K562 (cell line): Measurements from ENCODE around the gene GPS2. TPM values are rescaled to one million over a fixed set of nuclear protein-coding genes. Genes with fewer than 3 reads are reported as not detected.

ENCODE experiments used
- ATAC-seq: fragments of 200-7000 bp; cut with Tn5 transposase; 3 replicates; pipeline ENCODE4 v1.9.1; 2020; ENCODE audit warnings: moderate library complexity
- BruUV-seq: library from RNA; stranded (reverse); fragments of 400-500 nt; replicated peaks from 2 replicates; lab custom pipeline; 2021; lab: Mats Ljungman, UMichigan
- CTCF ChIA-PET: fragments of 300-600 bp; formaldehyde crosslinking; extraction: SDS; loops from one replicate; lab custom pipeline; 2021; ENCODE audit warnings: low intra/inter-chr PET ratio; lab: Yijun Ruan, JAX
- POLR2A ChIA-PET: fragments of 300-600, 350-650 bp; sonication (Branson Sonifier 250); formaldehyde crosslinking; extraction: SDS; loops from one replicate; lab custom pipeline; 2021; ENCODE audit warnings: antibody characterized with exemption, inconsistent platforms; lab: Yijun Ruan, JAX
- DNase-seq, 4 experiments: peaks; one replicate each; pipeline versions ENCODE4 v3.0.0 to v3.0.0-alpha.2; 2011 to 2018; ENCODE audit warnings: low spot score in 3 of 4, mixed read lengths in 3 of 4; ENCODE audit errors: extremely low read depth in 1 of 4
- FAIRE-seq: peaks from 2 replicates; lab custom pipeline; 2011; peaks lifted over from hg19 to GRCh38; lab: Jason Lieb, UNC
- H2AFZ ChIP-seq: 2 replicates; pipeline ENCODE4 v1.6.0; 2011; ENCODE audit warnings: low read depth, low read length, control low read depth, inconsistent platforms
- H3K27ac ChIP-seq: fragments of 200-600 bp; 3 replicates; pipeline ENCODE4 v1.8.0; 2011; ENCODE audit warnings: low read depth, mild to moderate bottlenecking, control low read depth, inconsistent platforms, low read length, moderate library complexity, mixed read lengths; ENCODE audit errors: extremely low read depth
- H3K27me3 ChIP-seq, 2 experiments: fragments of 300-600 bp in 1 of 2; 2 replicates in 1 of 2; 3 replicates in 1 of 2; pipeline versions ENCODE4 v1.6.0 to v1.8.0; 2011; ENCODE audit warnings: inconsistent platforms in 2 of 2, low read length in 2 of 2, mild to moderate bottlenecking in 1 of 2, mixed read lengths in 1 of 2, moderate library complexity in 1 of 2; ENCODE audit not compliant: control insufficient read depth in 2 of 2, insufficient read depth in 2 of 2
- H3K36me3 ChIP-seq: fragments of 300-600 bp; 3 replicates; pipeline ENCODE4 v1.8.0; 2011; ENCODE audit warnings: mild to moderate bottlenecking, low read length, inconsistent platforms; ENCODE audit not compliant: control insufficient read depth, insufficient read depth
- H3K4me1 ChIP-seq, 2 experiments: fragments of 200-600 bp in 1 of 2; replicated peaks in 1 of 2; 2 replicates in 1 of 2; 3 replicates in 1 of 2; pipeline versions ENCODE4 v1.5.1 to v1.8.0; 2011; ENCODE audit warnings: inconsistent platforms in 2 of 2, low read length in 2 of 2, mild to moderate bottlenecking in 1 of 2, mixed read lengths in 1 of 2, moderate library complexity in 1 of 2; ENCODE audit not compliant: control insufficient read depth in 2 of 2, insufficient read depth in 2 of 2
- H3K4me2 ChIP-seq: 2 replicates; pipeline ENCODE4 v1.6.1; 2011; ENCODE audit warnings: low read length, control low read depth, inconsistent platforms, mixed read lengths; ENCODE audit not compliant: insufficient read depth
- H3K4me3 ChIP-seq: fragments of 200-600 bp; sonication (generic), shearing (Covaris generic); 2 replicates; pipeline ENCODE4 v1.5.1; 2016; ENCODE audit warnings: control low read depth, inconsistent platforms
- H3K79me2 ChIP-seq: fragments of 200-600 bp; 3 replicates; pipeline ENCODE4 v1.8.0; 2011; ENCODE audit warnings: low read length, inconsistent platforms; ENCODE audit not compliant: control insufficient read depth, insufficient read depth
- H3K9ac ChIP-seq, 2 experiments: 2 replicates each; pipeline versions ENCODE4 v1.6.0 to v1.6.1; 2011; ENCODE audit warnings: low read depth in 2 of 2, low read length in 2 of 2, control low read depth in 1 of 2, inconsistent platforms in 1 of 2, mild to moderate bottlenecking in 1 of 2, mixed read lengths in 1 of 2; ENCODE audit not compliant: insufficient read depth in 1 of 2
- H3K9me1 ChIP-seq: one replicate; pipeline ENCODE4 v1.6.0; 2011; ENCODE audit warnings: inconsistent platforms, mild to moderate bottlenecking, low read length, moderate library complexity; ENCODE audit not compliant: control insufficient read depth, insufficient read depth
- H3K9me3 ChIP-seq: replicated peaks from 2 replicates; pipeline ENCODE4 v1.5.1; 2011; ENCODE audit warnings: low read depth, low read length, inconsistent platforms; ENCODE audit not compliant: control insufficient read depth, insufficient read depth
- H4K20me1 ChIP-seq: replicated peaks from 2 replicates; pipeline ENCODE4 v1.6.1; 2011; ENCODE audit warnings: low read length, inconsistent platforms, mixed read lengths; ENCODE audit not compliant: control insufficient read depth, insufficient read depth
- CBFA2T3 ChIP-seq: fragments of 450-650 bp; IDR thresholded peaks from 2 replicates; pipeline ENCODE4 v1.6.1; 2017
- COPS2 ChIP-seq: fragments of 450-650 bp; conservative IDR thresholded peaks from 2 replicates; pipeline ENCODE4 v1.6.1; 2016; ENCODE audit warnings: mild to moderate bottlenecking, moderate library complexity
- ETS2 ChIP-seq: IDR thresholded peaks from 2 replicates; pipeline ENCODE4 v1.6.1; 2016; ENCODE audit warnings: borderline replicate concordance, missing genetic modification characterization, mild to moderate bottlenecking, moderate library complexity, missing compliant biosample characterization; ENCODE audit not compliant: poor library complexity, severe bottlenecking
- PHF21A ChIP-seq: fragments of 450-650 bp; IDR thresholded peaks from 2 replicates; pipeline ENCODE4 v1.6.1; 2017; ENCODE audit warnings: low read depth, borderline replicate concordance
- RUNX1 ChIP-seq: sonication (generic); IDR thresholded peaks from 2 replicates; pipeline ENCODE4 v1.6.1; 2016; ENCODE audit warnings: antibody characterized with exemption, low read depth
- ZFPM2 ChIP-seq: fragments of 250-450 bp; sonication (Bioruptor Pico); IDR thresholded peaks from 2 replicates; pipeline ENCODE4 v1.5.1; 2022; ENCODE audit warnings: mild to moderate bottlenecking
- ZNF263 ChIP-seq: sonication (generic); formaldehyde crosslinking; IDR thresholded peaks from 2 replicates; pipeline ENCODE4 v1.8.0; 2022; ENCODE audit warnings: mild to moderate bottlenecking, missing genetic modification reagents, borderline replicate concordance
- WGBS: fragments of 100-300 bp; shearing (Covaris generic); methylation state at CpG from one replicate; pipeline ENCODE4 v1.1.6; 2016; ENCODE audit warnings: low coverage, mixed read lengths; ENCODE audit not compliant: insufficient coverage; ENCODE audit errors: missing lambda C conversion rate; 5-methylcytosine and 5-hydroxymethylcytosine counted together
- in situ Hi-C: fragments of 300-500 bp; cut with MboI; formaldehyde crosslinking; loops from 4 replicates; pipeline ENCODE4 v1.15.0; 2018; ENCODE audit warnings: inconsistent platforms, mixed read lengths
- intact Hi-C: fragments of 100-400 bp; cut with micrococcal nuclease; formaldehyde crosslinking; loops from 2 replicates; pipeline ENCODE4 v1.14.2; 2022
- polyA plus RNA-seq, 8 experiments: library from polyadenylated mRNA; depleted of rRNA in 4 of 8; stranded (reverse) in 5 of 8; unstranded in 3 of 8; fragments of >200 nt; fragmentation: Nextera tagmentation in 2 of 8; fragmentation: Illumina TruSeq in 1 of 8; extraction: Ambion mirVana in 2 of 8; extraction: Trizol in 1 of 8; gene quantifications; 2 replicates each; pipeline versions ENCODE4 v1.2.1 to v1.2.3, GENCODE V29; 2011 to 2014; ENCODE audit warnings: inconsistent platforms in 1 of 8, missing spikeins in 1 of 8
- total RNA-seq, 7 experiments: library from RNA; depleted of rRNA in 6 of 7; stranded (reverse); fragments of >200 nt in 6 of 7; fragmentation: Illumina TruSeq in 2 of 7; extraction: Trizol in 2 of 7; gene quantifications; 2 replicates each; pipeline versions ENCODE4 v1.2.1 to v1.2.3, GENCODE V29; 2011 to 2021; ENCODE audit warnings: low replicate concordance in 1 of 7
- TF ChIP-seq, protein P1 (sequence below): fragments of 250-450 bp; sonication (Bioruptor Pico); IDR thresholded peaks from 2 replicates; pipeline ENCODE4 v1.5.0; 2020; ENCODE audit warnings: mild to moderate bottlenecking, borderline replicate concordance
- TF ChIP-seq, protein P2 (sequence below): sonication (generic); formaldehyde crosslinking; IDR thresholded peaks from 2 replicates; pipeline ENCODE4 v1.8.1; 2022; ENCODE audit warnings: missing genetic modification reagents
- TF ChIP-seq, protein P3 (sequence below): fragments of 450-650 bp; formaldehyde crosslinking; IDR thresholded peaks from 2 replicates; pipeline ENCODE4 v1.4.0; 2020; ENCODE audit warnings: mild to moderate bottlenecking, mixed read lengths
- TF ChIP-seq, protein P4 (sequence below): IDR thresholded peaks from 3 replicates; pipeline ENCODE4 v1.6.1; 2011; ENCODE audit warnings: borderline replicate concordance, mild to moderate bottlenecking, moderate library complexity; ENCODE audit not compliant: insufficient read length; ENCODE audit errors: extremely low read depth

GPS2 gene
- total and polyA plus RNA-seq, 9 of the 15 experiments (the other 6 are each of a cell fraction or from before 2014, with no cell fraction given), result 18.3 to 75.7 (median 37.0) TPM

DNA sequence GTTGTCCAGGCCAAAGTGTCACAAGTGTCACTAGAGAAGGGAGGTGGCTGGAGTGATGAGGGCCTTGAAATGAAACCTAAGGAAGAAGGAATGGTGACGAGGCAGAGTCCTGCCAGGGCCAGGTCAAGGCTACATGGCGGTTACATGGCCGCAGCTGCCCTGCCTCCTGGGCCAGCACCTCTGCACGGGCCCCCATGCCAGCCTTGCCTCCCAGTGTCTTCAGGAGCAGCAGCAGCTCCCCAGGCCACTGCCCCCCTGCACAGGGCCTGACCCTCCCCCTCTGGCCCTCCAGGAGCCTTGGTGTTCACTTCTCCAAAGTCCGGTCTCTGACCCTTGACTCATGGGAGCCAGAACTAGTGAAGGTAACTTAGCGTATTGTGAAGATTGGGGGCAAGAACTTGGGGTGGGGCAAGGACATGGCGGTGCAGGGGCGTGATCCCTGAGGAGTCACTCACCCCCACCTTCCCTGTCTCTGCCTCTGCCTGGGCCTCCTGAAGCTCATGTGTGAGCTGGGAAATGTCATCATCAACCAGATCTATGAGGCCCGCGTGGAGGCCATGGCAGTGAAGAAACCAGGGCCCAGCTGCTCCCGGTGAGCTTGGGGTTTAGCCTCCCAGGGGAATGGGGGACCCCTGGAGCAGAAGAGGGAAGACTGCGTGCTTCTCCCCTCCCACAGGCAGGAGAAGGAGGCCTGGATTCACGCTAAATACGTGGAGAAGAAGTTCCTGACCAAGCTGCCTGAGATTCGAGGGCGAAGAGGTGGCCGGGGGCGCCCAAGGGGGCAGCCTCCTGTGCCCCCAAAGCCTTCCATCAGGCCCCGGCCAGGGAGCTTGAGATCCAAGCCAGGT, 32.7 kb upstream of the GPS2 start:
- H3K9me3 ChIP-seq, result no peaks in the 10 kb centered on the region
- peaks cover 8% of the 10 kb centered on the region for H3K79me2 ChIP-seq
- no peaks in the 10 kb centered on the region for H3K27me3 ChIP-seq
- in situ Hi-C loops (no loop called here), intact Hi-C loops (no loop called here)
- H3K27ac ChIP-seq, result no peak overlapping the region
- no peak overlapping the region for H3K4me2 ChIP-seq
- no peaks in the 10 kb centered on the region for H3K9me1 ChIP-seq
- 67% methylated on average over 12 of the region's 19 CpGs for WGBS
- H3K4me1 ChIP-seq, result peaks cover 3 to 63% of the 10 kb centered on the region in 2 experiments; a peak in 3 of 5 replicates
- POLR2A ChIA-PET, result interaction anchor here (0.7 to 4.6 kb wide), 2 partner anchors 11 to 312 kb away, joined by 3 to 15 read pairs; partner anchors contain the start of gene ACAP1
- H3K36me3 ChIP-seq, result no peaks in the 10 kb centered on the region
- H4K20me1 ChIP-seq, result no peaks in the 10 kb centered on the region
- CTCF ChIA-PET, result interaction anchor here (0.6 kb wide), 1 partner anchor 75 kb away, joined by 9 read pairs; no protein-coding TSS in a partner anchor
- no TSS peak for BruUV-seq
- DNase-seq (no peak), FAIRE-seq (no peak), ATAC-seq (no peak)
- peak overlapping the region in 1 of 2 experiments; percentile 55; a peak in 2 of 4 replicates for H3K9ac ChIP-seq
- H3K4me3 ChIP-seq, result no peak overlapping the region
- no peak overlapping the region for H2AFZ ChIP-seq
- TF ChIP-seq PHF21A (no peak), ZNF263 (CRISPR knock-in tag) (no peak), ETS2 (no peak), COPS2 (no peak), ZFPM2 (no peak), RUNX1 (no peak), CBFA2T3 (no peak)
- TF ChIP-seq, protein P1, sequence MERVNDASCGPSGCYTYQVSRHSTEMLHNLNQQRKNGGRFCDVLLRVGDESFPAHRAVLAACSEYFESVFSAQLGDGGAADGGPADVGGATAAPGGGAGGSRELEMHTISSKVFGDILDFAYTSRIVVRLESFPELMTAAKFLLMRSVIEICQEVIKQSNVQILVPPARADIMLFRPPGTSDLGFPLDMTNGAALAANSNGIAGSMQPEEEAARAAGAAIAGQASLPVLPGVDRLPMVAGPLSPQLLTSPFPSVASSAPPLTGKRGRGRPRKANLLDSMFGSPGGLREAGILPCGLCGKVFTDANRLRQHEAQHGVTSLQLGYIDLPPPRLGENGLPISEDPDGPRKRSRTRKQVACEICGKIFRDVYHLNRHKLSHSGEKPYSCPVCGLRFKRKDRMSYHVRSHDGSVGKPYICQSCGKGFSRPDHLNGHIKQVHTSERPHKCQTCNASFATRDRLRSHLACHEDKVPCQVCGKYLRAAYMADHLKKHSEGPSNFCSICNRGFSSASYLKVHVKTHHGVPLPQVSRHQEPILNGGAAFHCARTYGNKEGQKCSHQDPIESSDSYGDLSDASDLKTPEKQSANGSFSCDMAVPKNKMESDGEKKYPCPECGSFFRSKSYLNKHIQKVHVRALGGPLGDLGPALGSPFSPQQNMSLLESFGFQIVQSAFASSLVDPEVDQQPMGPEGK, result no peak
- TF ChIP-seq, protein P2, sequence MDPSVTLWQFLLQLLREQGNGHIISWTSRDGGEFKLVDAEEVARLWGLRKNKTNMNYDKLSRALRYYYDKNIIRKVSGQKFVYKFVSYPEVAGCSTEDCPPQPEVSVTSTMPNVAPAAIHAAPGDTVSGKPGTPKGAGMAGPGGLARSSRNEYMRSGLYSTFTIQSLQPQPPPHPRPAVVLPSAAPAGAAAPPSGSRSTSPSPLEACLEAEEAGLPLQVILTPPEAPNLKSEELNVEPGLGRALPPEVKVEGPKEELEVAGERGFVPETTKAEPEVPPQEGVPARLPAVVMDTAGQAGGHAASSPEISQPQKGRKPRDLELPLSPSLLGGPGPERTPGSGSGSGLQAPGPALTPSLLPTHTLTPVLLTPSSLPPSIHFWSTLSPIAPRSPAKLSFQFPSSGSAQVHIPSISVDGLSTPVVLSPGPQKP (CRISPR knock-in tag), result no peak
- TF ChIP-seq, protein P3, sequence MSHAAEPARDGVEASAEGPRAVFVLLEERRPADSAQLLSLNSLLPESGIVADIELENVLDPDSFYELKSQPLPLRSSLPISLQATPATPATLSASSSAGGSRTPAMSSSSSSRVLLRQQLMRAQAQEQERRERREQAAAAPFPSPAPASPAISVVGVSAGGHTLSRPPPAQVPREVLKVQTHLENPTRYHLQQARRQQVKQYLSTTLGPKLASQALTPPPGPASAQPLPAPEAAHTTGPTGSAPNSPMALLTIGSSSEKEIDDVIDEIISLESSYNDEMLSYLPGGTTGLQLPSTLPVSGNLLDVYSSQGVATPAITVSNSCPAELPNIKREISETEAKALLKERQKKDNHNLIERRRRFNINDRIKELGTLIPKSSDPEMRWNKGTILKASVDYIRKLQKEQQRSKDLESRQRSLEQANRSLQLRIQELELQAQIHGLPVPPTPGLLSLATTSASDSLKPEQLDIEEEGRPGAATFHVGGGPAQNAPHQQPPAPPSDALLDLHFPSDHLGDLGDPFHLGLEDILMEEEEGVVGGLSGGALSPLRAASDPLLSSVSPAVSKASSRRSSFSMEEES (CRISPR knock-in tag), result no peak
- TF ChIP-seq, protein P4, sequence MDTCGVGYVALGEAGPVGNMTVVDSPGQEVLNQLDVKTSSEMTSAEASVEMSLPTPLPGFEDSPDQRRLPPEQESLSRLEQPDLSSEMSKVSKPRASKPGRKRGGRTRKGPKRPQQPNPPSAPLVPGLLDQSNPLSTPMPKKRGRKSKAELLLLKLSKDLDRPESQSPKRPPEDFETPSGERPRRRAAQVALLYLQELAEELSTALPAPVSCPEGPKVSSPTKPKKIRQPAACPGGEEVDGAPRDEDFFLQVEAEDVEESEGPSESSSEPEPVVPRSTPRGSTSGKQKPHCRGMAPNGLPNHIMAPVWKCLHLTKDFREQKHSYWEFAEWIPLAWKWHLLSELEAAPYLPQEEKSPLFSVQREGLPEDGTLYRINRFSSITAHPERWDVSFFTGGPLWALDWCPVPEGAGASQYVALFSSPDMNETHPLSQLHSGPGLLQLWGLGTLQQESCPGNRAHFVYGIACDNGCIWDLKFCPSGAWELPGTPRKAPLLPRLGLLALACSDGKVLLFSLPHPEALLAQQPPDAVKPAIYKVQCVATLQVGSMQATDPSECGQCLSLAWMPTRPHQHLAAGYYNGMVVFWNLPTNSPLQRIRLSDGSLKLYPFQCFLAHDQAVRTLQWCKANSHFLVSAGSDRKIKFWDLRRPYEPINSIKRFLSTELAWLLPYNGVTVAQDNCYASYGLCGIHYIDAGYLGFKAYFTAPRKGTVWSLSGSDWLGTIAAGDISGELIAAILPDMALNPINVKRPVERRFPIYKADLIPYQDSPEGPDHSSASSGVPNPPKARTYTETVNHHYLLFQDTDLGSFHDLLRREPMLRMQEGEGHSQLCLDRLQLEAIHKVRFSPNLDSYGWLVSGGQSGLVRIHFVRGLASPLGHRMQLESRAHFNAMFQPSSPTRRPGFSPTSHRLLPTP, result no peak
